Neural crest cell (in vitro differentiated cells): ENCODE results near the gene POC5. TPM values are rescaled to one million over a fixed set of nuclear protein-coding genes. Genes with fewer than 3 reads are reported as not detected.
A peak's percentile ranks its signal among the peaks of the same experiment; 100 is the strongest.

ENCODE experiments used
- DNase-seq: peaks from one replicate; pipeline ENCODE4 v3.0.0; 2021; ENCODE audit warnings: low read depth, mixed read lengths, low spot score
- H3K27ac Mint-ChIP-seq: one replicate; pipeline ENCODE4 v1.8.0; 2021; ENCODE audit warnings: mild to moderate bottlenecking, mixed read lengths; ENCODE audit not compliant: unreplicated experiment
- H3K27me3 Mint-ChIP-seq: 2 replicates; pipeline ENCODE4 v1.8.0; 2021; ENCODE audit warnings: low read depth, mild to moderate bottlenecking, mixed read lengths
- H3K36me3 Mint-ChIP-seq: 2 replicates; pipeline ENCODE4 v1.8.0; 2021; ENCODE audit warnings: low read depth, mild to moderate bottlenecking, mixed read lengths
- H3K4me1 Mint-ChIP-seq: 2 replicates; pipeline ENCODE4 v1.8.0; 2021; ENCODE audit warnings: mixed read lengths
- H3K4me3 Mint-ChIP-seq: one replicate; pipeline ENCODE4 v1.8.0; 2021; ENCODE audit warnings: mild to moderate bottlenecking, mixed read lengths
- H3K9me3 Mint-ChIP-seq: 2 replicates; pipeline ENCODE4 v1.8.0; 2021; ENCODE audit warnings: mixed read lengths
- total RNA-seq: library from RNA; stranded (reverse); gene quantifications from 2 replicates; pipeline ENCODE4 v1.2.1, GENCODE V29; 2021
- TF ChIP-seq, protein P1 (sequence below): fragments of 200-600 bp; sonication (generic); conservative IDR thresholded peaks from 2 replicates; pipeline ENCODE4 v1.5.0; 2021; ENCODE audit warnings: antibody characterized with exemption, mild to moderate bottlenecking

Gene POC5
- total RNA-seq, 1 donor from 2014 or later, result 17.8 TPM

DNA sequence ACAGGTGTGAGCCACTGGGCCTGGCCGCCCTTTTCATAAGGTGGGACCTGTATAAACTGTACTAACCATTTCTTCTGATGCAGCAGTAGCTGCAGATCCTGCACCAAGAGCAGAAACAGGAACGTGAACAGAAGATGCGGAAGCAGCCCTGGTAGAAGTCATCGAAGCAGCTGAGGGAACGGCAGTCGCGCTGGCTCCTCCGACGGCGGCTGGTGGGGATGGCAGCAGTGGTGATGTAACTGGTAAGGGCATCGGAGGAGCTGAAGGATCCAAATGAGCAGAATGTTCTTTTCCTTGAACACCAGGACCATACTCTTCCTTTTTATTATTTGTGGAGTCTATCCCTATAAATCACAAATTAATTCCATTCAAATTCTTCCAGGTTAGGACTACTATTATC, 32.1 kb downstream of the POC5 start:
- Mint-ChIP-seq H3K4me3 (no peak overlapping the region), H3K4me1 (no peaks in the 10 kb centered on the region), H3K36me3 (no peaks in the 10 kb centered on the region), H3K27ac (peak overlapping the region; percentile 6), H3K9me3 (no peaks in the 10 kb centered on the region), H3K27me3 (no peaks in the 10 kb centered on the region)
- TF ChIP-seq, protein P1, sequence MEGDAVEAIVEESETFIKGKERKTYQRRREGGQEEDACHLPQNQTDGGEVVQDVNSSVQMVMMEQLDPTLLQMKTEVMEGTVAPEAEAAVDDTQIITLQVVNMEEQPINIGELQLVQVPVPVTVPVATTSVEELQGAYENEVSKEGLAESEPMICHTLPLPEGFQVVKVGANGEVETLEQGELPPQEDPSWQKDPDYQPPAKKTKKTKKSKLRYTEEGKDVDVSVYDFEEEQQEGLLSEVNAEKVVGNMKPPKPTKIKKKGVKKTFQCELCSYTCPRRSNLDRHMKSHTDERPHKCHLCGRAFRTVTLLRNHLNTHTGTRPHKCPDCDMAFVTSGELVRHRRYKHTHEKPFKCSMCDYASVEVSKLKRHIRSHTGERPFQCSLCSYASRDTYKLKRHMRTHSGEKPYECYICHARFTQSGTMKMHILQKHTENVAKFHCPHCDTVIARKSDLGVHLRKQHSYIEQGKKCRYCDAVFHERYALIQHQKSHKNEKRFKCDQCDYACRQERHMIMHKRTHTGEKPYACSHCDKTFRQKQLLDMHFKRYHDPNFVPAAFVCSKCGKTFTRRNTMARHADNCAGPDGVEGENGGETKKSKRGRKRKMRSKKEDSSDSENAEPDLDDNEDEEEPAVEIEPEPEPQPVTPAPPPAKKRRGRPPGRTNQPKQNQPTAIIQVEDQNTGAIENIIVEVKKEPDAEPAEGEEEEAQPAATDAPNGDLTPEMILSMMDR, result no peak
- no peak for DNase-seq

DNA sequence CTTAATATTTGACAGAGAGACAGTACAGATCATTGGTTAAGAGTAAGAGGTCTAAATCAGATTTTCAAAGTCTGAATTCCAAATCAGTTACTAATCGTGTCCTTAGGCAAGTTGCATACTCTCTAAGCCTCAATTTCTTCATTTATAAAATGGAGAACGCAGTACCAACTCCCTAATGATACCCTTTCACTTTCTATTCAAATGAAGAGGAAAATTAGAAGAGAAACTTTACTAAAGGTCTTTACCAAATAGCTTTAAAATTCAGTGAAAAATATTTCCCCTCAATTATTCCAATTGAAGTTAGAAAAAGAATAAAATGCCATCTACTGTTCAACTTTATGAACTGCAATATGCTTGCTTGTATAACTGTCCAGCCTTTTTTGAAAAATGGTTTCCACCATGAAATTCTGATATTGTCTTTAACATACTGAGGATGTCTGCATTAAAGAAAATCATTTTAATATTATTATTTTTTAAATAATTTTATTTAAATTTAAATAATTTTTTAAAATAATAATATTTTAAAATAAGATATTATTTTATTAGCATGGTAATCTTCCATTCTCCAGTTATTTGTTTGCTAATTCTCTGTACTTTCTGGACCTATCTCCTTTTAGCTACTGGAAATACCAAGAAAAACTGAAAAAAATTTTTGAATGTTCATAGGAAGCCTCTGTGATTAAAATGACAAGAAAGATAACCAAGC, 36.0 kb downstream of the POC5 start:
- TF ChIP-seq, protein P1, result peak; percentile 89
- H3K27ac Mint-ChIP-seq, result no peak overlapping the region
- H3K36me3 Mint-ChIP-seq, result no peaks in the 10 kb centered on the region
- H3K9me3 Mint-ChIP-seq, result no peaks in the 10 kb centered on the region
- no peak for DNase-seq
- no peaks in the 10 kb centered on the region for H3K4me1 Mint-ChIP-seq
- H3K27me3 Mint-ChIP-seq, result no peaks in the 10 kb centered on the region
- H3K4me3 Mint-ChIP-seq, result no peak overlapping the region

DNA sequence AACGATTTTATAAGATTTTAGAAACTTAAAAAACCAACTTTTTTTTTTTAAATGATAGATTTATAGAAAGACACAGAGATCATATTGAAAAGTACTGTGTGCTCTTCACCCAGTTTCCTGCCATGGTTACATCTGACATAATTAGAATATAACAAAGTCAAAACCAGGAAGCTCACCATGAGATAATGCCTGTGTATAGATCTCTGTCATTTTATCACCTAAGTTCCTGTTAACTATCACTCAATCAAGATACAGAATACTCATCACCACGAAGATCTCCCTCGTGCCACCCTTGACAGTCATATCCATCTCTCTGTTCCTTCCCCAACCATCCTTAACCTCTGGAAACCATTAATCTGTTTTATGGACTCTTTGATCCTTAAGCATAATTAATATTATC, 39.1 kb downstream of the POC5 start:
- no peaks in the 10 kb centered on the region for H3K9me3 Mint-ChIP-seq
- no peak overlapping the region for H3K4me3 Mint-ChIP-seq
- H3K27me3 Mint-ChIP-seq, result no peaks in the 10 kb centered on the region
- no peaks in the 10 kb centered on the region for H3K36me3 Mint-ChIP-seq
- no peak for DNase-seq
- TF ChIP-seq, protein P1, result no peak
- no peaks in the 10 kb centered on the region for H3K4me1 Mint-ChIP-seq
- H3K27ac Mint-ChIP-seq, result no peak overlapping the region

DNA sequence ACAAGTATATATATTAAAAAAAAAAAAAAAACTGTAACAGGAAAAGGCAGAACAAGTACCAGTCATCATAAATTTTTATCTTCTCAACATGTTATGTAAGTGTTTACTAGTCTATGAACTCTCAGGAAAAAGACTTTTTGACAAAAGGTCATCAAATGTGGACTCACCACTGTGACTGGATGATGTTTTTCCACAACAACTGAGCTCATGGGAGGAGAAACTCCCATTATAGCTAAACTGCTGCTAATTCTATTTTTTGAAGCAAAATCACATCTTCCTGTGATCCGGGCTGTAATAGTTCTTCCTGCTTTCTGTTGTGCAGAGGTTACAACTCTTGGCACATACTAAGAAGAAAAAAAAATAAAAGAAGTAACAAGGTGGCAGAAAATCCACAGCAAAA, 39.6 kb downstream of the POC5 start:
- Mint-ChIP-seq H3K27me3 (no peaks in the 10 kb centered on the region), H3K36me3 (no peaks in the 10 kb centered on the region), H3K4me3 (no peak overlapping the region), H3K4me1 (no peaks in the 10 kb centered on the region), H3K9me3 (no peaks in the 10 kb centered on the region), H3K27ac (no peak overlapping the region)
- no peak for DNase-seq
- TF ChIP-seq, protein P1, result no peak

DNA sequence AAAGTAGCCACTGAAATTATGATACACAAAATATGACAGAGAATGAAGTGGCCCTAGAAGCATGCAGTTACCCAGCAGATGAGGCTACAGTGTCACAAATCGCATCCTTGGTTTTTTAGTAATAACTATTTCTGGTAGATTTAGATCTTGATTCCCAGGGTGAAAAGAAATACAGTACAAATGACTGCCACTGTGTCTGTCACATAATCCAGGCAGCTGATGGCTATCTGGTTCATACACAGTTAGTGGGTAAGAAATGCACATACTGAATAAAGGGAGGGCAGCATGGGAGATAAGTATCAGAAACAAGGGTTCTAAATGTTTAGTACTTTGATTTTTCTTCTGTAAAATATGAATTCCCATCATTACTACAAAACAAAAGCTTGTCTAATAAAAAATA, 41.5 kb downstream of the POC5 start:
- Mint-ChIP-seq H3K9me3 (no peaks in the 10 kb centered on the region), H3K36me3 (no peaks in the 10 kb centered on the region), H3K4me3 (no peak overlapping the region), H3K4me1 (no peaks in the 10 kb centered on the region), H3K27ac (no peak overlapping the region), H3K27me3 (no peaks in the 10 kb centered on the region)
- TF ChIP-seq, protein P1, result no peak
- no peak for DNase-seq
